CD4-positive, alpha-beta T cell treated with Interleukin-21 for 1 hour (primary cell): ENCODE measurements around the gene FPR2.
"Not testable (repeated sequence)": the region's sequence is repeated elsewhere in the genome, so short reads cannot be mapped to it uniquely, and the experiment has no call there.

Experiments used
- DNase-seq: peaks from one replicate; pipeline ENCODE4 v3.0.0-alpha.2; 2020

Gene FPR2, protein sequence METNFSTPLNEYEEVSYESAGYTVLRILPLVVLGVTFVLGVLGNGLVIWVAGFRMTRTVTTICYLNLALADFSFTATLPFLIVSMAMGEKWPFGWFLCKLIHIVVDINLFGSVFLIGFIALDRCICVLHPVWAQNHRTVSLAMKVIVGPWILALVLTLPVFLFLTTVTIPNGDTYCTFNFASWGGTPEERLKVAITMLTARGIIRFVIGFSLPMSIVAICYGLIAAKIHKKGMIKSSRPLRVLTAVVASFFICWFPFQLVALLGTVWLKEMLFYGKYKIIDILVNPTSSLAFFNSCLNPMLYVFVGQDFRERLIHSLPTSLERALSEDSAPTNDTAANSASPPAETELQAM

DNA sequence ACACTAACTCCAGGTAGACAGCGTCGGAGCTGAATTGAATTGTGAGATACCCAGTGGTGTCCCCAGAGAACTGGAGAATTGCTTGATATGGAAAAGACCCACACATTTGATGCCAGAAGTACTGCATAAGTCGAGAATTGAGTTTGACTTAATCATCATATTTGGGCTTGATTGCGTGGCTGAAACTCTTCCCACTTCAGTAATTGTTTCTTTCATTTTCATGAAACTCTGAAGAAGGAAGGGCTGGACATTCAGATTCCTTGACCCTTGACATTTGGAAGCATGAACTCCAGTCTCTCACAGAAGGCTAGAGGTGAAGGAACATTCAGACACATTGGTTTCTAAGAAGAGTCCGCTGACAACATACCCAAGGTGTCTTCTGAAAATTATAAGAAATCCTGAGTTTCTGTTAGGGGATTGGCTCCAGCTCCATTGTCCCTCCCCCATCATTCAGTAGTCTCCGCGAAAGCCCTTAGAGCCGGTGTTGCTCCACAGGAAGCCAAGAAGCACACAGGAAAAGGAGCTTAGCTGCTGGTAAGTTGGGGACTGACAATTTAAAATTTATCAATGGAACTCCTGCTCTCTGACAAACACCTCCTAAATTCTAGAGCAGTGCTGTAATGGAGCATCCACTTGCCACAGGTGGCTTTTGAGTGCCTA is at the start of gene FPR2:
FPR2 (plus strand) TSS at position 484 of the 660 bp plus-strand sequence. CDS start 7,479 bp downstream, outside the sequence.
- DNase-seq: no peak

DNA sequence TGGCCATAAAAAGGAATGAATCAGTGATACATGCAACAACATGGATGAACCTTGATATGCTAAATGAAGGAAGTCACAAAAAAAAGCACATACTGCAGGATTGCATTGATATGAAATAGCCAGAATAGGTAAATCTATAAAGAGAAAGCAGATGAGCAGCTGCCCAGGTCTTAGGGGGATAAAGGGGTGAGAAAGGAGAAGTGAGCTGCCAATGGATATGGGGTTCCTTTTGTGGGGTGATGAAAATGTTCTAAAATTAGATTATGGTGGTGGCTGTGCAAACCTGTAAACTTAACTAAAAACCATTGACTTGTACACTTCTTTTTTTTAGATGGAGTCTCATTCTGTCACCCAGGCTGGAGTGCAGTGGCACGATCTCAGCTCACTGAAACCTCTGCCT is 49.3 kb upstream of the FPR2 start:
- DNase-seq: no peak

DNA sequence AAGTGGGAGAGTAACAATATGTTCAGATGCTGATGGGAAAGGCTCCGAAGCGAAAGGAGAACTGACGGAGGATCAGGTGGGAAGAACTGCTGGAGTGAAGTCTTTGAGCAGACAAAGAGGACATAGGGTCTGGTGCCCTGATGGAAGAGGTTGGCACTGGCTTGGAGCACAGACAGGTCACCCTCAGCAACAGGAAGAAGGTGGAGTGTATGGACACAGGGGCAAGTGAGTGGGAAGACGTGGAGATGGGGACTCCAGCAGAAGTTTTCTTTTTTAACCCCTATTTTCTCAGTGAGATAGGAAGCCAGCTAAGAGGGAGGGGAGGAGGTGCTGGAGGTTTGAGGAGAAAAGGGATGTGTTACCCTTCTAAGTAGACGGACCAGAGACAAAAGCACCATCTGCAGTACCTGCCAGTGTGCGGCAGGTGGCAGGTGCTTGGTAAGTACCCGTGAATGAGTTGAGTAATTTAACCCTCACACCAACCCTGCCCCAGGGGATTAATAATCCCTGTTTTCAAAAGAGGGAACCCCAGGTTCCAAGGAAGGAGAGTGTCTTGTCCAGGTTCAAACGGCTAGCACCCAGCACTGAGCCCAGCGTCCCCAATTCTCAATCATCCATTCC is 48.4 kb upstream of the FPR2 start:
- no peak for DNase-seq

DNA sequence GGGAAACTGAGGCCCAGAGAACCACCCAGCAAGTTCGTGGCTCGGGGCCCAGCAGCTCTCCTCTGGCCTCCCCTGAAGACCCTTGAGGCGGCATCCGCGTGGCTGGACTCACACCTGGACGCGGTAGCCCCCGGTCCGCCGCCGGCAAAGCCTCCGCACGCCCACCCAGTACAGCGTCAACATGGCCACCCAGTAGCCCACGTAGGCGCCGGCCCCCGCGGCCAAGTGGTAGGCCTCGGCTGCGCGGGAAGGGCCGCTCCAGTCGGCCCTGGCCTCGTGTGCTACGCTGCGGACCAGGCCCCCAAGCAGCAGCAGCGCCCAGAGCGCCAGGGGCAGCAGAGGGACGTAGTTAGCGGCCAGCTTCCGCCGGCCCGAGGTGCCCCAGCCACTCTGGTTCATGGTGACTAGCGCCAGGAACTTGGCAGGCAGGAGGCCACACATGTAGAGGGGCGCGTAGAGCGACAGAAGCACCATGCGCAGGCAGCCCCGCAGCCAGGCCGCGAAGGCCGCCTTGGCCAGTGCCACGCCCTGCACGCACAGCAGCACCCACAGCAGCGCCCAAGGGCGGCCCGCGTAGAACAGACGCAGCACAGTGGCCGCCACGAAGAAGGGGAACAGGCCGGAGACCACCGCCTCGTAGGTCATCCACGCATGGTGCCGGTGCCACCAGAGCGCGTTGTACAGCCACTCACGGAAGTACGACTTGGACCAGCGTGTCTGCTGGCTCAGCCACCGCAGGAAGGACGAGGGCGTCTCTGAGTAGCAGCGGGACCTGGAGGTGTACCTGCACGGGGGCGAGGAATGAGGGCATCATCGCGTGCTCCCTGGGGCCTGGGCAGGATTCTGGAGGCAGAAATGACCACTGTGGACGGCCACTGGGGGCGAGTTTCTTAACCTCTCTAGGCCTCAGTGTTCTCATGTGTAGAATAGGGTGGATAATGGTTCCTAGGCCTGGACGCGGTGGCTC is 47.4 kb upstream of the FPR2 start:
- no peak for DNase-seq

DNA sequence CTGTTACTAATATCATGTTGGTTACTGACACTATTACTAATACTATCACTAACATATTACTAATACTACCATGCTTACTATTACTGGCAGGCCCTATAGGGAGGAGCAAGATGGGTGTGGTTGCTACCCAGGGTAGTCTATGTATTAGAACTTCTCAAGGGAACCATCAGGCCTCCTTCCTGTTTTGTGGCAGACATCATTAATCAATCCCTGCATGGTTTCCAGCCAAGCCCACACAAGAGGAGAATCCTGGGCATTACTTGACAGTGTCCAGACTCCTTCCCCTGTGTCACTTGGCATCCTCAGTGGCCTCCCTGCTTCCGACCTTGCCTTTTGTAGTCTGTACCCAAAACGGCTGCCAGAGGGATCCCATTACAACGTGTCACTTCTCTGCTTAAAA is 46.1 kb upstream of the FPR2 start:
- no peak for DNase-seq

DNA sequence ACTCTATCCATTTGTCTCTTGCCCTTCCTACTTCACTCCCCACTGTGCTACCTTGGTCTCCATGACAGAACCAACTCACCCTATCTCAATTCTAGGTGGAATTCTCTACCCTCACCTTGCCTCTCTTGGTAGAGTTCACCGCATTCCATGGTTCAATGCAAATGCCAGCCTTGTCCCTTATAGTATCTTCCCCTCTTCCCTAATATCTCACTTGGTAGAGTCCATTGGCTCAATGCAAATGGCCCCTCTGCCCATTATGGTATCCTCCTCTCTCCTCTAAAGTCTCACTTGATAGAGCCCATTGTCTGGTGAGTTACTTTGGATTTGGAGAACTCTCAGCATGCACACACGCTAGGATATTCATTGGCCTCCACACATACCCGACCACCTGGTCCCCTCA is 45.1 kb upstream of the FPR2 start:
- no peak for DNase-seq

DNA sequence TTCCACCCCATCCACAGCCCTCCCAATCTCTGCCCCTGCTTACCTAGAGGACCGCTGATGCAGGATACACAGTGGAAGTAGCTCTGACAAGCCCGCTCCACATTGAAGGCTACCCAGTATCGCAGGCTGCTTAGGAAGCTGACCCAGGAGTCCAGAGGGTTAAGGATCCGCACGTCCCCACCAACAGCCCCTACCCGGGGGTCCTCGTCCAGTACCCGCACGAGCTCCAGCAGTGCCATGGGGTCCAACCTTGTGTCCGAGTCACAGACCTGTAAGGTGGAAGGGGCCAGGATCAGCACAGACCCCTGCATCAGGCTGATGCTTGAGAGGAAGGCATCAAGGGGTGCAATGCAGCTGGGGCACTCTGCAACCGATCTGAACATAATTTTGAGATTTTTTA is 44.1 kb upstream of the FPR2 start:
- no peak for DNase-seq

DNA sequence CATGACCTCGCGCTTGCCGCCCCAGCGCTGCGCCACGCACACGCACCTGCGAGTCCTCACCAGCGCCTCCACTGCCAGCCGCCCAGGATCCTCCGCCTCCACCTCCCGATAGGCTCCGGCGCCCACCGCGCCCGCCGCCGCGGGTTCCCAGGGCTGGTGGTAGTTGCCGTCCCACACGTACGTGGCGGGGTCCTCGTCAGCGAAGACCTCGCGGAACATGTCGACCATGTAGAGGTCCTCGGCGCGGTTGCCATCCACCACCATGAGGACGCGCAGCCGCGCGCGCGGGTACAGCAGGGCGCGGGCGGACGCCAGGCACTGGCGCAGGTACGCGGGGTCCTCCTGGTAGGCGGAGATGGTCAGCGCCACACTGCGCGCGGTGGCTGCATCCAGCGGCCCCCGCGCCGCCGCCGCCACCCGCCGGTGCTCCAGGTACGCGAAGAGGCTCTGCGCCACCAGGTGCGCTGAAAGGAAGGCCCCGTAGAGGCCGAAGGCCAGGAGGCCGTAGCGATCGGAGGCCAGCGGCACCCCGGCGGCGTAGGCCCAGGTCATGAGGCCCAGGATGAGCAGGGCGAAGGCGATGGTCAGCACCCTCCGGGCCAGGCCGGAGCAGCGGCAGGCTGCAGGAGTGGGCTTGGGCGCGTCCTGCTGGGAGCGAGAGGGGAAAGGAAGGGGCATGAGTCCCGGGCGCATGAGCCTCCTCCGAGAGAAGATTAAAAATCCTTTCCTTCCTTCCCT is 41.6 kb upstream of the FPR2 start:
- no peak for DNase-seq

DNA sequence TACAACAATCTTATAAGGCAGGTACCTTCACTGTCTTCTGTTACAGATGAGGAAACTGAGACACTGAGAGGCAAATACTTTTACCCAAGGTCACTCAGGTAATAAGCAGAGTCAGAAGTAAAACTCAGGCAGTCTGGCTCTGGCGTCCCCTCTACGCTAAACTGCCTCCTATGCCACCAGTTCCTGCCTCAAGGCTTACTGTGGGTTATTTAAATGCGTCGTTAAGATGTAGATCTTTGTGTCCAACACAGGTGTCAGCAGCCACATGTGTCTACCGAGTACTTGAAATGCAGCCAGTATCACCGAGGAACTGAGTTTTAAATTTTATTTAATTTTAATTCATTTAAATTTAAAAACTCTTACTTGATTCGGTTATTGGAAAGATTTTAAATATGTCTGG is 39.1 kb upstream of the FPR2 start:
- no peak for DNase-seq

DNA sequence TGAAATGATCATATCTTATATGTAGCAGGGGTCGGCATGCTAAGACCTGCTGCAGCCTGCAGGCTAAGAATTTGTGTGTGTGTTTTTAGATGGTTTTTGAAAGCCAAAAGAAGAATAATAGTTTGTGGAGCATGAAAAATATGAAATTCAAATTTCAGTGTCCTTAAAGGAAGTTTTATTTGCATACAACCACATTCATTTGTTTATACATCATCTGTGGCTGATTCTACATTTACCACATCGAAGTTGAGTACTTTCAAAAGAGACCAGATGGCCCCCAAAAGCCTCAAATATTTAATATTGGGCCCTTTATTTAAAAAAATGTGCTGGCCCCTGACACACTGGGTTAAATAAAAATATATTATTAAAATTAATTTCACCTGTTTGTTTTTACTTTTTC is 38.5 kb upstream of the FPR2 start:
- DNase-seq: no peak

DNA sequence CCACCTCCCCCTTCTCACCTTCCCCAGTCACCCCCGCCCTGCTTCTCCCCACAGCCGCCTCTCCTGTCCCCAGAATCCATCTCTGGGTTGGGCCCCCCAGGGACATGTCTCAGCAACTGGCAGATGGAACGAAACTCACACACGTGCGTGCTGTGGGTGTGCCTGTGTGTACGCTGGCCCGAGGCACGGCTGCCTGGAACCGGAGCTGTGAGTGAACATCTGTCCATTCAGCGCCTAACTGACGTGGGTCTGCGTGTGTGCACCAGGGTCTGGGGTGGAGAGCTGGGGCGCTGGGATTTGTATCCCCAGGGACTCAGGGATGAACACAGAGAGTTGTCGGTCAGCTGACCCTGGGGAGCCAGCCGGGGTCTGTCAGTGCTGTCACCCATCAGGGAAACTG is 36.4 kb upstream of the FPR2 start:
- no peak for DNase-seq

DNA sequence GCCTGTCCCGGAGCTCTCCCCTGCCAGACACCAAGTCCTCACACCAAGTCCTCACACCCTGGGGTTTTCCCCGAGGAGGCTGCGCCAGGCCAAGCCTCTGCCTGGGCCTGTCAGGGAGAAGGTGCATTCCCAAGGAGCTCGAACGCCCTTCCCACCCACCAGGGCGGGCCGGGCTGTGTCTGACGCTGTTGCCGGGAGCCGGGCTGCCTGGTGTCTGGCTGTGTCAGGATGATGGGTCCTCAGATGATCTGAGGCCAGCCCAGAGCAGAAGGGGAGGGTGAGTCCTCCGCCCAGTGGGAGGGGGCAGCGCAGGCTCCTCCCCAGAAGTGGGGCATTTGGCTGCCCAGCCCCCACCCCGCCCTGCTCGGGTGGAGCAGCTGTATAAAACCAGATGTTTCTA is 34.9 kb upstream of the FPR2 start:
- DNase-seq: no peak

DNA sequence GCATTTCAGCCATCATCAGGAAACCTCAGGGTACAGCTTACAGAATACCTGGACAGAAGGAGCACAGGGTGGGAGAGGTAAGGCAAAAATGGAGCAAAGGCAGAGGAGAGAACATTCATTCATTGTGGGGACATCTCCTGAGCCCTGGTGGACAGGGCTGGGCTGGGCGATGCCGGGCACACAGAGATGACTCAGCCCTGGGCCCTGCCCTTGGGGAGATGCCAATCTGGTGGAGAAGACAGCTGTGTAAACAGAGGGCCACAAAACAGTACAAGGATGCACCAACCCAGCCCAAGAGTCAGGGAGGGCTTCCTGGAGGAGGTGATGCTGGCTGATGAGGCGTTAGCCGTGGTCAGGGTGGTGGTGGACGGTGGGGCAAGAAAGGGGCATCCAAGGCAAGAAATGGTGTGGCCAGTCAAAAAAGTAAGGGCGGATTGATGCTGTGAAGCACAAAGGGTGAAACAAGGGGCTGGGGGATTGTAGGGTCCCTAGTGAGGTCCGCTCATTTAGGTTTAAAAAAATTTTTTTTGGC is 33.6 kb upstream of the FPR2 start:
- no peak for DNase-seq

DNA sequence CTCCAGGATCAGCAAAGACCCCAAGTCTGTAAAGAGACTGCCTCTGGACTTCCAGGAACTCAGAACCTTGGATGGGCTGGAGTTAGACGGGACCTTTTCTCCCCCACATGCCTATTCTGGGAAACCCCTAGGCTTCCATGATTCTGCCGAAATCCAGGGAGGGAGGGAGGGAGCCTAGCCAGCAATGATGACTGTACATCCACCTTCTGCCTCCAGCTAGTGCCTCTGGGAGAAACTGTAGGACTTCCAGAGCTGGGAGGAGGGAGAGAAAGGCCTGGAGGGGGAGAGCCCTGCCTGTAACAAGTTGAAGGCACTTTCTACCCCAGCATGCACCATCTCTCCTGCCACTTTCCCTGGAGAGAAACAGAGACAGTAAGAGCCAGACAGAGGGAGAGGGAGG is 31.2 kb upstream of the FPR2 start:
- DNase-seq: no peak

DNA sequence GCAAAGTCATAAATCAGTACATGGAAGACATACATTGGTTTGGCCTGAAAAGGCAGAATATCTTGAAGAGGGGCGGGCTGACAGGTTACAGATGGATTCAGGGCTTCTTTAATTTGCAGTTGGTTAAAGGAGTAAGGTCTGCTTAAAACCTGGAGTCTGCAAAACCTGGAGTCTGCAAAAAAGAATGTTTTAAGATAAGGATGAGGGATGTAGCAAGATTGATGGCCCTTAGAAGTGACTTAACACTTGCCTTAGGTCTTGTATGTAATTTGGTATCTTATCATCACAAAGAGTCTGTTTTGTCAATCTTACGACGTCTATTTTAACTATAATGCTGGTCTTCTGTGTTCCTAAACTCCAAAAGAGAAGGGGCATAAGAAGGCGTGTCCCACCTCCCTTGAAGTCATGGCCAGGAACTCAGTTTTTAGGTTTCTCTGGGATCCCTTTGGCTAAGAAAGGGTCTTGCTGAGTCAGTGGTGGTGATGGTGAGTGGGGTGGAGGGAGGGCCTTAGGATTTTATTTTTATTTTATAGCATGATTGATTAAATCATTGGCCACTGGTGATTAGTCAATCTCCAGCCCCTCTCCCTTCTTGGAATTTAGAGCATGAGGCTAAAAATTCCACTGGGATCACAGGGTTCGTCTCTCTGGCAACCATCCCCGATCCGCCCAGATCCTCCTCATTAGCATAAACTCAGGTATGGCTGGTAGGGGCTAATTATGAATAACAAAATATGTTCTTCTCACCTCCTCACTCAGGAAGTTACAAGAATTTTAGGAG is 27.0 kb upstream of the FPR2 start:
- DNase-seq: no peak

DNA sequence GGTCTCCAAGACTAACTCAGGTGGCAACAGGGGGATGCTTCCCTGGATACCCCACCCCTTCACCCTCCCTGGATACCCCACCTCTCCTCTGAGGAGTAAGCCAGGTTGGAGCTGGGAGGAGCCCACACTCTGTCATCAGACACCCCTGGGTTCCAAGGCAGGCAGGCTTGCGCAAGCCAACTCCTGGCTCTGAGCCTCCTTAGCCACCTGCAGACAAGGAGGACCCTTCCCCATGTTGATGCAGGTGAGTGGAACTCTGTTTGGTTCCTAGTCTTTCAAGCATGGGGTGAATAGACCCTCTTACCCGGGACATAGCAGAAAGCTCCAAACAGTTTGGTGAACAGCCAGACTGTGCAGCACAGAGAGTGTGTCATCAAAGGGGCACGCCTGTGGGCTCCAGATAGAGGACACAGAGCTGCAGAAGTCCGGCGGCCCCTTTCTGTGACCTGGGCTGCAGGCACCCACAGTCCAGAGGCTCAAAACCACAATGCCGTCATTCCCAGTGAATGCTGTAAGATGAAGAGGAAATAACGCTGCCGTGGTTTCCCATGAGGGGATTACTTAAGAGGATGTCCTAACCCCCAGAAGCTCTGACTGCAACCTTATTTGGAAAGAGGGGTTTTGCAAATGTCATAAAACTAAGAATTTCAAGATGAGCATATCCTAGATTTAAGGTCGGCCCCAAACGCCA is 25.1 kb upstream of the FPR2 start:
- DNase-seq: peak; percentile 22

DNA sequence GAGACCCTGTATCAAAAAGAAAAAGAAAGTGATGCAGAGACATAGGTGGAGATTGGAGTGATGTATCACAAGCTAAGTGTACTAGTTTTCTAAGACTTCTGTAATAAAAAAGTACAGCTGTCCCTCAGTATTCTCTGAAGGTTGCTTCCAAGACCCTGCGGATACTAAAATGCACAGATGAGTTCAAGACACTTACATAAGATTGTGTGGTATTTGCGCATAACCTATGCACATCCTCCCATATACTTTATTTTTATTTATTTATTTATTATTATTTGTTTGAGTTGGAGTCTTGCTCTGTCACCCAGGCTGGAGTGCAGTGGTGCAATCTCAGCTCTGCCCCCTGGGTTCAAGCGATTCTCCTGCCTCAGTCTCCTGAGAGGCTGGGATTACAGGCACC is 23.6 kb upstream of the FPR2 start:
- DNase-seq: no peak

DNA sequence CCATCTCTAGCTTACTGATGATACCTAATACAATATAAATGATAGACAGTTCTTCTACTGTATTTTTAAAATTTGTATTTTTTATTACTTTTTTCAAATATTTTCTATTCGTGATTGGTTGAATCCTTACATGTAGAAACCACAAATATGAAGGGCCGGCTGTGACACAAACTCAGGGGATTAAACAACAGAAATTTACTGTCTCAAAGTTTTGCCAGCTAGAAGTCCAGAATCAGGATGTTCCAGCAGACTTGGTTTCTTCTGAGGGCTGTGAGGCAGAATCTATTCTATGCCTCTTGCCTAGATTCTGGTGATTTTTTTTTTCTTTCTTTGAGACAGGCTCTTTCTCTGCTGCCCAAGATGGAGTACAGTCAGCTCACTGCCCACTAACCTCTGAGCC is 23.1 kb upstream of the FPR2 start:
- DNase-seq: no peak

DNA sequence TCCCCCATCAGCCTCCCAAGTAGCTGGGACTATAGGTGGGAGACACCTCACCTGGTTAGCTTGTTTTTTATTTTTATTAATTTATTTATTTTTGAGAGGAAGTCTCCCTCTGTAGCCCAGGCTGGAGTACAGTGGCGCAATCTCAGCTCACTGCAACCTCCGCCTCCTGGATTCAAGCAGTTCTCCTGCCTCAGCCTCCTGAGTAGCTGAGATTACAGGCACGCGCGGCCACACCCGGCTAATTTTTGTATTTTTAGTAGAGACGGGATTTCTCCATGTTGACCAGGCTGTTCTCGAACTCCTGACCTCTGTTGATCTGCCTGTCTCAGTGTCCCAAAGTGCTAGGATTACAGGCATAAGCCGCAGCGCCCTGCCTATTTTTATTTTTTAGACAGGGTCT is 22.5 kb upstream of the FPR2 start:
- not testable (repeated sequence) for DNase-seq

DNA sequence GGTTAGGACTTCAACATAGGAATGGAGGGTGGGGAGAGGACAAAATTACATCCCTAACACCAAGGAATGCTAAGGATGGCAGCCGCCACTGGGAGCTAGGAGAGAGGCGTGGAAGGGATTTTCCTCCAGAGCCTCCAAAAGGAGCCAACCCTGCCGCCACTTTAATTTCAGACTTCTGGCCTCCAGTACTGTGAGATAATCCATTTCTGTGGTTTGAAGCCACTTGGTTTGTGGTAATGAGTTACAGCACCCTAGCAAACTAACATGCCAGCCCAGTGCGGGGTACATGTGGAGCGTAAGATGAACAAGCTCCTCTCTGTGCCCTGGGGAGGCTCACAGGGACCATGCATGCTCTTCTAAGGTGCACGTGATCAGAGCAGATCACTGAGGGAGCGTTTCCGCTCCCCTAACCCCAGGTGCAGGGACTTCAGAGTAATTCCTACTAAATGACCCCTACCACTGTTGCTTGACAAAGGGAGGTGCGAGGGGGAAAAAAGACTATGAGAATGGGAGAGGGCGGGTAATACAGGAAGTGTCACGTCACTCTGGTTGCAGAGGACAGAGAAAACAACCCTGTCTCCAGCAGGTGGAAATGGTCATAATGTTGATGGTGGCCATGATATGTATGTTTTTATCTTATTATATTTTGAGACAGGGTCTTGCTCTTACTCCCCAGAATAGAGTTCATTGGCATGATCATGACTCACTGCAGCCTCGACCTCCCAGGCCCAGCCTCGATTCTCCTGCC is 21.3 kb upstream of the FPR2 start:
- no peak for DNase-seq
